Colonic mucosa (tissue), 4 donors: Measurements from ENCODE around the gene ODF4. TPM values are rescaled to one million over a fixed set of nuclear protein-coding genes. Genes with fewer than 3 reads are reported as not detected.

Experiments
- DNase-seq: peaks from one replicate; pipeline ENCODE4 v3.0.0-alpha.2; 2020
- H3K27ac ChIP-seq: fragments of 200-600 bp; one replicate; pipeline ENCODE4 v1.8.0; 2021
- H3K27me3 ChIP-seq: fragments of 200-600 bp; one replicate; pipeline ENCODE4 v1.8.0; 2021
- H3K36me3 ChIP-seq: fragments of 200-600 bp; one replicate; pipeline ENCODE4 v1.8.0; 2021
- H3K4me1 ChIP-seq: fragments of 200-600 bp; one replicate; pipeline ENCODE4 v1.8.0; 2021; ENCODE audit warnings: mild to moderate bottlenecking
- H3K4me3 ChIP-seq: fragments of 200-600 bp; one replicate; pipeline ENCODE4 v1.8.0; 2021
- H3K9ac ChIP-seq, 2 donors: one replicate each; pipeline ENCODE4 v1.7.0; 2013; ENCODE audit warnings: control low read depth in 2 of 2, low read depth in 2 of 2, low read length in 2 of 2
- H3K9me3 ChIP-seq: fragments of 200-600 bp; one replicate; pipeline ENCODE4 v1.8.0; 2021
- CTCF ChIP-seq: fragments of 200-600 bp; IDR thresholded peaks from one replicate; pipeline ENCODE4 v1.8.0; 2022; ENCODE audit warnings: antibody characterized with exemption, mild to moderate bottlenecking
- intact Hi-C: fragments of 100-400 bp; cut with DNase I; formaldehyde crosslinking; loops from one replicate; pipeline ENCODE4 v1.14.1; 2022
- total RNA-seq, 2 donors: library from RNA; stranded (reverse); fragmentation: NEBNext Ultra II Directional in 1 of 2; extraction: Animal tissue kit (Norgen Biotek cat#: 25700) in 1 of 2; gene quantifications; one replicate each; pipeline ENCODE4 v1.2.1, GENCODE V29; 2021
- donor health status: healthy.
- donor health status: DM: no; HTN: no; CAD: no.
- donor health status: DM: no; HTN: no; CAD: no.

The ODF4 gene
- total RNA-seq, 2 donors from 2014 or later, result not detected

- H3K4me1 ChIP-seq, result no peaks in the 10 kb centered on the region
- DNase-seq, result no peak
- no peaks in the 10 kb centered on the region for H3K36me3 ChIP-seq
- intact Hi-C loops, result loop anchor here (5.0 kb wide), 1 partner anchor 48 kb away; no protein-coding TSS in a partner anchor
- H3K4me3 ChIP-seq, result no peak overlapping the region
- no peaks in the 10 kb centered on the region for H3K27me3 ChIP-seq
- H3K27ac ChIP-seq, result no peak overlapping the region
- TF ChIP-seq CTCF, result no peak
- H3K9ac ChIP-seq, result no peak overlapping the region
- H3K9me3 ChIP-seq, result no peaks in the 10 kb centered on the region
Measured at GRCh38 chr17:8300226-8300625, 39.4 kb upstream of the ODF4 start.

GRCh38 chr17:8300627-8301242 lies 38.9 kb upstream of the ODF4 start:
- peak; percentile 74 for TF ChIP-seq CTCF
- intact Hi-C loops, result loop anchor here (5.0 kb wide), 1 partner anchor 48 kb away; no protein-coding TSS in a partner anchor
- H3K4me1 ChIP-seq, result no peaks in the 10 kb centered on the region
- no peaks in the 10 kb centered on the region for H3K9me3 ChIP-seq
- no peaks in the 10 kb centered on the region for H3K36me3 ChIP-seq
- DNase-seq, result peak; percentile 47
- no peaks in the 10 kb centered on the region for H3K27me3 ChIP-seq
- H3K9ac ChIP-seq, result no peak overlapping the region
- no peak overlapping the region for H3K27ac ChIP-seq
- no peak overlapping the region for H3K4me3 ChIP-seq

- intact Hi-C loops, result no loop called here
- Histone ChIP-seq H3K4me3 (no peak overlapping the region), H3K9me3 (no peaks in the 10 kb centered on the region), H3K9ac (no peak overlapping the region), H3K36me3 (no peaks in the 10 kb centered on the region), H3K27me3 (peaks cover 11% of the 10 kb centered on the region), H3K4me1 (no peaks in the 10 kb centered on the region), H3K27ac (no peak overlapping the region)
- no peak for DNase-seq
- TF ChIP-seq CTCF, result no peak
Measured at GRCh38 chr17:8310601-8311123, 29.0 kb upstream of the ODF4 start.

- Histone ChIP-seq H3K9ac (no peak overlapping the region), H3K4me3 (no peak overlapping the region), H3K27ac (no peak overlapping the region), H3K9me3 (no peaks in the 10 kb centered on the region), H3K27me3 (peaks cover 14% of the 10 kb centered on the region), H3K4me1 (no peaks in the 10 kb centered on the region), H3K36me3 (no peaks in the 10 kb centered on the region)
- intact Hi-C loops, result no loop called here
- no peak for TF ChIP-seq CTCF
- DNase-seq, result no peak
Measured at GRCh38 chr17:8311131-8311790, 28.4 kb upstream of the ODF4 start.

- Histone ChIP-seq H3K4me1 (no peaks in the 10 kb centered on the region), H3K9ac (no peak overlapping the region), H3K36me3 (no peaks in the 10 kb centered on the region), H3K27me3 (peaks cover 14% of the 10 kb centered on the region), H3K4me3 (no peak overlapping the region), H3K27ac (no peak overlapping the region), H3K9me3 (no peaks in the 10 kb centered on the region)
- DNase-seq, result no peak
- intact Hi-C loops, result no loop called here
- TF ChIP-seq CTCF, result no peak
Measured at GRCh38 chr17:8312251-8312650, 27.4 kb upstream of the ODF4 start.
